Vagina (tissue), 2 donors: Measurements from ENCODE around the gene SCFD2.

Experiments
- CTCF ChIP-seq, 3 experiments: fragments of 450-650 bp in 2 of 3; fragments of 200-600 bp in 1 of 3; sonication (generic) in 1 of 3; IDR thresholded peaks; one replicate each; pipeline ENCODE4 v1.5.1; 2017 to 2019; ENCODE audit warnings: antibody characterized with exemption in 3 of 3, mild to moderate bottlenecking in 2 of 3, moderate library complexity in 2 of 3
- POLR2A ChIP-seq, 2 donors: fragments of 450-650 bp; IDR thresholded peaks; one replicate each; pipeline ENCODE4 v1.6.1; 2017; ENCODE audit warnings: antibody characterized with exemption in 2 of 2, mild to moderate bottlenecking in 2 of 2, moderate library complexity in 2 of 2
- POLR2AphosphoS5 ChIP-seq, 2 donors: sonication (generic); formaldehyde crosslinking; IDR thresholded peaks; one replicate each; pipeline ENCODE4 v1.9.0; 2017; ENCODE audit warnings: antibody characterized with exemption in 2 of 2, mild to moderate bottlenecking in 2 of 2, low read depth in 1 of 2; ENCODE audit not compliant: insufficient read depth in 1 of 2

- TF ChIP-seq CTCF (IDR thresholded peaks at IDR 0.05), result no peak
- TF ChIP-seq POLR2A (IDR thresholded peaks at IDR 0.05), result no peak
- TF ChIP-seq POLR2AphosphoS5 (IDR thresholded peaks at IDR 0.05; ENCODE audit: insufficient read depth in 1 of 2, low read depth in 1 of 2), result no peak
These were observed 523.1 kb downstream of the SCFD2 start for GRCh38 chr4:52842792-52843191.
